ENCODE data around the gene C6orf52. TPM values are rescaled to one million over a fixed set of nuclear protein-coding genes. Genes with fewer than 3 reads are reported as not detected.
"Not testable (repeated sequence)": the region's sequence is repeated elsewhere in the genome, so short reads cannot be mapped to it uniquely, and the experiment has no call there.

C6orf52 gene
- total RNA-seq (2014; rRNA removed; shearing (Covaris generic)): 0.49 and 2.9 TPM in 2 replicates

- in situ Hi-C loops (cut with HindIII; ENCODE audit: low sequenced_read_pairs): no loop called here
Measured at GRCh38 chr6:10694302-10695085, at the start of gene C6orf52, which contains the start of gene PAK1IP1. Gene C6orf52 (minus strand): TSS chr6:10694616. CDS start chr6:10687550, 7,066 bp downstream. Gene PAK1IP1 (plus strand): TSS chr6:10694972. CDS start chr6:10694986, 14 bp downstream.

DNA sequence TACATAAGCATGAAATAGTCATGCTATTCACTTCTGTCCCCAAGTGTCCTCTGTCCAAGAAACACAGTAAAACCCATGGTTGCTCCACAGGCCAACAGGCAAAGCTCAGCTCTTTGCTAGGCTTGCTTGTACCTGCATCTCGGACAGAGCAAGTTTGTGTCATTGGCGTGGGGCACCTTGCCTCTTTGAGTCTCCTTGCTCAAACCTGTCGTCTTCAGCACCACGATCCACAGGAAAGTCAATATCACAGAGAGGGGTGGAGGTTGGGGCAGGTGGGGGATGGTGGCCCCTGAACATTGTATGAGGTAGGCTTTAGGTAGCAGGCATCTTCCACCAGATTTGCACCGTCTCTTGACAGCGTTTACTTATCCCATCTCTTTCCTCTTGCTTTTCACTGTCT is 49.1 kb upstream of the C6orf52 start:
- in situ Hi-C loops (cut with HindIII; ENCODE audit: low sequenced_read_pairs): no loop called here
- no peak for DNase-seq (ENCODE audit: low spot score)

More at GRCh38 chr6:10694302-10695085, at the start of gene C6orf52, which contains the start of gene PAK1IP1:
- peak; percentile 97 for DNase-seq (ENCODE audit: low spot score)

DNA sequence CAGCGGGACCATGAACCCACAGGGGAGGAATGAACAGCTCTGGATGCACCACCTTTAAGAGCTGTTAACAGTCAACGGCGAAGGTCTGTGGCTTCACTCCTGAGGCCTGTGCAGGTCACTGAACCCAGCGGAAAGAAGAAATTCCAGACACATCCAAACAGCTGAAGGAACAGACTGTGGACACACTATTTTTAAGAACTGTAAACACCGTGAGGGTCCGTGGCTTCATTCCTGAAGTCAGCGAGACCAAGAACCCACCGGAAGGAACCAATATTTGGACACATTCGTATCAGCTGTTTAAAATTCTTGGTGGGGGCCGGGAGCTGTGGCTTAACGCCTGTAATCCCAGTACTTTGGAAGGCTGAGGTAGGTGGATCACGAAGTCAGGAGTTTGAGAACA is 47.8 kb upstream of the C6orf52 start:
- in situ Hi-C loops (cut with HindIII; ENCODE audit: low sequenced_read_pairs): no loop called here
- DNase-seq (ENCODE audit: low spot score): no peak

GRCh38 chr6:10741643-10742042 is 47.2 kb upstream of the C6orf52 start:
- DNase-seq (ENCODE audit: low spot score); in situ Hi-C loops (cut with HindIII; ENCODE audit: low sequenced_read_pairs): not testable (repeated sequence)

- in situ Hi-C loops (cut with HindIII; ENCODE audit: low sequenced_read_pairs): no loop called here
- DNase-seq (ENCODE audit: low spot score): no peak
Measured at GRCh38 chr6:10740061-10740460, 45.6 kb upstream of the C6orf52 start.

- in situ Hi-C loops (cut with HindIII; ENCODE audit: low sequenced_read_pairs): no loop called here
- peak; percentile 55 for DNase-seq (ENCODE audit: low spot score)
Measured at GRCh38 chr6:10736731-10737130, 42.3 kb upstream of the C6orf52 start.

GRCh38 chr6:10733863-10734262 is 39.4 kb upstream of the C6orf52 start:
- in situ Hi-C loops (cut with HindIII; ENCODE audit: low sequenced_read_pairs): no loop called here
- no peak for DNase-seq (ENCODE audit: low spot score)

- in situ Hi-C loops (cut with HindIII; ENCODE audit: low sequenced_read_pairs): no loop called here
- no peak for DNase-seq (ENCODE audit: low spot score)
Measured at GRCh38 chr6:10733151-10733715, 38.8 kb upstream of the C6orf52 start.

- in situ Hi-C loops (cut with HindIII; ENCODE audit: low sequenced_read_pairs): no loop called here
- DNase-seq (ENCODE audit: low spot score): no peak
Measured at GRCh38 chr6:10730254-10730653, 35.8 kb upstream of the C6orf52 start.

GRCh38 chr6:10725716-10726115 is 31.3 kb upstream of the C6orf52 start:
- peak; percentile 37 for DNase-seq (ENCODE audit: low spot score)
- in situ Hi-C loops (cut with HindIII; ENCODE audit: low sequenced_read_pairs): no loop called here

DNA sequence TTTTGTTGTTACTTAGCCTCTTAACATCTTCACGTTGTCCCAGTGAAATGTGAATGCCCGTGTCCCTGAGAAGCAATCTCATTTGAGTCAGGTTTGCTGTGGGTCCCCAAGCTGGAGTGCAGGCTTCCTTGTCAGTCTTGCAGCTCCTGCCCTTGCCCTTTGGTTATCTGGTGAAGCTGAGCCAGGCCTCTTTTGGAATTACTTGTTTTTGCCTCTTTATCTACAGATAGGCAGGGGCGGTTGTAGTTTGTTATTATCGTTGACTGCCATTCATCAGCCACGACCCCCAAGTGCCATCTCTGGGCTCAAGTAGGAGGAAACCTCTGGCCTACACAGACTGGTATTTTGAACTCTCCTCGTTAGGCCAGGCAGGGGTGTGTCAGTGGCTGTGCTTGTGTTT is 30.6 kb upstream of the C6orf52 start:
- in situ Hi-C loops (cut with HindIII; ENCODE audit: low sequenced_read_pairs): no loop called here
- no peak for DNase-seq (ENCODE audit: low spot score)

DNA sequence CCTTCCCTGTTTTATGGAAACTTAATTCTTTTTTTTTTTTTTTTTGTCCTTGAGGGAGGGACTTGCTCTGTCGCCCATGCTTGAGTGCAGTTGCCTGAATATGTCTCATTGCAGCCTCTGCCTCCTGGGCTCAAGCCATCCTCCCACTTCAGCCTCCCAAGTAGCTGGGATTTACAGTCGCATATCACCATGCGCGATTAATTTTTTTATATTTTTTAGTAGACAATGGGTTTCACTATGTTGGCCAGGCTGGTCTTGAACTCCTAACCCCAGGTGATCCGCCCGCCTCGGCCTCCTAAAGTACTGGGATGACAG is 29.1 kb upstream of the C6orf52 start:
- in situ Hi-C loops (cut with HindIII; ENCODE audit: low sequenced_read_pairs): no loop called here
- no peak for DNase-seq (ENCODE audit: low spot score)

DNA sequence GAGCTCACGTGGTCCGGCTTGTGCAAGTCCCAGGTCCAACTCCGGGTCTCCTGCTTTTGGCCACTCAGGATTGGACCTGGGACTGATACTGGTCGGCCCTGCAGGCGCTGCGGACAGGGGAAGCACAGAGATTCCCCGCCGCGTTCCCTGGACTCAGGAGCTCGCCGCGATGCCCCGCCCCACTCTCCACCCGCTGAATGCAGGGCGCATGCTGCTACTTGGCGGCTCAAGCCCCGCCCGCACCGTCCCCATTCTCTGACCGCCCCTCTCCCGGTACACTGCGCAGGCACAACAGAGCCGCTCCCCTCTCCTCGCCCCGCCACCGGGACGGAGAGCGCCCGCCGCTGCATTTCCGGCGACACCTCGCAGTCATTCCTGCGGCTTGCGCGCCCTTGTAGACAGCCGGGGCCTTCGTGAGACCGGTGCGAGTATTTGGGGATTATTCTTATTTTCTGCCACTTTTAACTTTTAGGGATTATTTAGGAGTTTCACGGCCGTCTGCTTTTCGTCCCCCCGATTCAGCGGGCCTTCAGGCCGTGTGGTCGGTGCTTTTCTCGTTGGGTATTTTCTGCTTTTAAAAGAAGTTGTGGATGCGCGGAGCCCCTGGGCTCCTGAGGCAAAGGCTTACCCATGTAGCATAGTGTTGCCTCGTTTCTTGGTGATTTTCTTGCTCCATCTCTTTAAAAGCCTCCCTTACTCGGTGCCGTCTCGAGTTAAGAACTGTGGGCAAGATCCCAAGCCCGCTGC is 28.6 kb upstream of the C6orf52 start, which contains the start of gene TMEM14C:
Gene TMEM14C, plus strand, starts transcription at position 251 of the 747 bp plus-strand sequence. CDS start 1,544 bp downstream, outside the sequence.
- in situ Hi-C loops (cut with HindIII; ENCODE audit: low sequenced_read_pairs): no loop called here
- DNase-seq (ENCODE audit: low spot score): peak; percentile 99

DNA sequence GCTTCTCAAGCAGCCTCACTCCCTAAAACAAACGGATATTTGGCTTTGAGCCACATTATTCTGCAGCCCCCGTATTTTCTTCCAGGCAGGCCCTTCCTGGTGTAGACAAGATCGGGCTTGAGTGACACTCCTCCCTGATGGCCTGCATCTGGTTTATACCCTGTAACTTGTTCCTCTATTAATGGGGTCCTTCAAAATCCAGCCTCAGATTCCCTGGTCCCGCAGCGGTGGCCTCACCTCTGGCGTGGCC is 28.1 kb upstream of the C6orf52 start:
- in situ Hi-C loops (cut with HindIII; ENCODE audit: low sequenced_read_pairs): no loop called here
- no peak for DNase-seq (ENCODE audit: low spot score)

- in situ Hi-C loops (cut with HindIII; ENCODE audit: low sequenced_read_pairs): no loop called here
Measured at GRCh38 chr6:10721850-10722569, 27.6 kb upstream of the C6orf52 start.

GRCh38 chr6:10720960-10721849 is 26.8 kb upstream of the C6orf52 start:
- in situ Hi-C loops (cut with HindIII; ENCODE audit: low sequenced_read_pairs); DNase-seq (ENCODE audit: low spot score): not testable (repeated sequence)

More at GRCh38 chr6:10721850-10722569, 27.6 kb upstream of the C6orf52 start:
- no peak for DNase-seq (ENCODE audit: low spot score)

DNA sequence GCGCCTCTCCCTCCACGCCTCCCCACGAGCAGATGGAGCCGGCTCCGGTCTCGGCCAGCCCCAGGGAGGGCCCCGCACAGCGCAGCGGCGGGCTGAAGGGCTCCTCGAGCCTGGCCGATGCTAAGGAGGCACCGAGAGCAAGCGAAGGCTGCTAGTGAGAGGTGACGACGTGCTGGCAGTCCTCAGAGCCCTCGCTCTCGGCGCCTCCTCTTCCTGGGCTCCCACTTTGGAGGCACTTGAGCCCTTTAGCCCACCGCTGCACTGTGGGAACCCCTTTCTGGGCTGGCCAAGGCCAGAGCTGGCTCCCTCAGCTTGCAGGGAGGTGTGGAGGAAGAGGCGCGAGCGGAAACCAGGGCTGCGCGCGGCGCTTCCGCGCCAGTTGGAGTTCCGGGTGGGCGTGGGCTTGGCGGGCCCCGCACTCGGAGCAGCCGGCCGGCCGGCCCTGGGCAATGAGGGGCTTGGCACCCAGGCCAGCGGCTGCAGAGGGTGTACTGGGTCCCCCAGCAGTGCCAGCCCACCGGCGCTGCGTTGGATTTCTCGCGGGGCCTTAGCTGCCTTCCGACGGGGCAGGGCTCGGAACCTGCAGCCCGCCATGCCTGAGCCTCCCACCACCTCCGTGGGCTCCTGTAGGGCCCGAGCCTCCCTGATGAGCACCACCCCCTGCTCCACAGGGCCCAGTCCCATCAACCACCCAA is 26.0 kb upstream of the C6orf52 start:
- no peak for DNase-seq (ENCODE audit: low spot score)
- in situ Hi-C loops (cut with HindIII; ENCODE audit: low sequenced_read_pairs): no loop called here

- in situ Hi-C loops (cut with HindIII; ENCODE audit: low sequenced_read_pairs): no loop called here
- DNase-seq (ENCODE audit: low spot score): no peak
Measured at GRCh38 chr6:10719964-10720264, 25.5 kb upstream of the C6orf52 start.

Data from G401 (cell line).